ENCODE data around the gene KCNIP3.
"Not testable (repeated sequence)": the region's sequence is repeated elsewhere in the genome, so short reads cannot be mapped to it uniquely, and the experiment has no call there.

DNA sequence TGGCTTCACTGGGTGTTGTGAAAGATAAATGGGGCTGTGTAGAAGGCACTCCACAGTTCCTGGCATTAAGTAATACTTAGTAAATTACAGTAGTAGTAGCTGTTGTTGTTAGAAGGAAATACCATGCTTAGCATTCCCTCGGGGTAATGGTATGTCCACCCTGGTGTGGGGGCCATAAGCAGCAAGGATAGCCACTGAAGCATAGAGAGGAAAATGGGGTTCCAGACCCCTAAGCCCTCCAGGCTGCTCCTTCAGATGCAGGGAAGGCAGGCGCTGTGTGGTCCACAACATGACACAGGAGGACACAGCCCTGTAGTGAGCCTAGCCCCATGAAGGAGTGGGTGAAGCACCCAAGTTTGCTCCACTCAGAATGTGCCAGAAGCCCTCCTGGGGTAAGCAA is 136.8 kb downstream of the KCNIP3 start:
- TF ChIP-seq, protein P1, sequence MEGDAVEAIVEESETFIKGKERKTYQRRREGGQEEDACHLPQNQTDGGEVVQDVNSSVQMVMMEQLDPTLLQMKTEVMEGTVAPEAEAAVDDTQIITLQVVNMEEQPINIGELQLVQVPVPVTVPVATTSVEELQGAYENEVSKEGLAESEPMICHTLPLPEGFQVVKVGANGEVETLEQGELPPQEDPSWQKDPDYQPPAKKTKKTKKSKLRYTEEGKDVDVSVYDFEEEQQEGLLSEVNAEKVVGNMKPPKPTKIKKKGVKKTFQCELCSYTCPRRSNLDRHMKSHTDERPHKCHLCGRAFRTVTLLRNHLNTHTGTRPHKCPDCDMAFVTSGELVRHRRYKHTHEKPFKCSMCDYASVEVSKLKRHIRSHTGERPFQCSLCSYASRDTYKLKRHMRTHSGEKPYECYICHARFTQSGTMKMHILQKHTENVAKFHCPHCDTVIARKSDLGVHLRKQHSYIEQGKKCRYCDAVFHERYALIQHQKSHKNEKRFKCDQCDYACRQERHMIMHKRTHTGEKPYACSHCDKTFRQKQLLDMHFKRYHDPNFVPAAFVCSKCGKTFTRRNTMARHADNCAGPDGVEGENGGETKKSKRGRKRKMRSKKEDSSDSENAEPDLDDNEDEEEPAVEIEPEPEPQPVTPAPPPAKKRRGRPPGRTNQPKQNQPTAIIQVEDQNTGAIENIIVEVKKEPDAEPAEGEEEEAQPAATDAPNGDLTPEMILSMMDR (conservative IDR thresholded peaks at IDR 0.05; ENCODE audit: low read depth, low read length): not testable (repeated sequence)
- TF ChIP-seq EZH2phosphoT487 (IDR thresholded peaks at IDR 0.05; ENCODE audit: borderline replicate concordance, low read length); EZH2 (IDR thresholded peaks at IDR 0.05; ENCODE audit: low read length, unreplicated experiment): not testable (repeated sequence)
